A549 treated with AZD2906 at 1 μM for 4 hours (cell line): Measurements from ENCODE around the gene GCLC. TPM values are rescaled to one million over a fixed set of nuclear protein-coding genes. Genes with fewer than 3 reads are reported as not detected.

Experiments
- total RNA-seq: library from RNA; stranded (reverse); fragments of 200-300 nt; extraction: Qiagen RNA extraction; gene quantifications from 5 replicates; pipeline ENCODE4 v1.2.3, GENCODE V29; 2022

GCLC gene
- total RNA-seq: 73.9 to 98.5 TPM (median 87.3 TPM) in 5 replicates

GRCh38 chr6:53544470-53545308, at the start of gene GCLC:
Gene GCLC, minus strand, starts transcription at chr6:53545101. Its CDS starts 456 bp downstream, at chr6:53544645.

Other genes starting within 250 kb of the GCLC start
- 61.4 to 73.3 TPM (median 68.9 TPM) in 5 replicates for gene ELOVL5, start 196.2 kb downstream of the GCLC start, total RNA-seq
- gene KLHL31, start 120.7 kb upstream of the GCLC start, total RNA-seq: 0.04 to 0.10 TPM (median 0.06 TPM) in 5 replicates
- gene LRRC1, start 249.9 kb upstream of the GCLC start, total RNA-seq: 6.1 to 7.1 TPM (median 6.4 TPM) in 5 replicates